CD8-positive, alpha-beta memory T cell (primary cell): ENCODE results near the gene KPTN. TPM values are rescaled to one million over a fixed set of nuclear protein-coding genes. Genes with fewer than 3 reads are reported as not detected.

Experiments
- CTCF ChIA-PET: fragments of 350-600 bp; sonication (Branson Sonifier 250); formaldehyde crosslinking; loops from one replicate; lab custom pipeline; 2021; ENCODE audit warnings: antibody characterized with exemption; lab: Charles Lee
- POLR2A ChIA-PET: fragments of 350-600 bp; sonication (Branson Sonifier 250); formaldehyde crosslinking; loops from one replicate; lab custom pipeline; 2021; ENCODE audit warnings: antibody characterized with exemption; lab: Charles Lee
- DNase-seq, 5 donors: peaks; one replicate each; pipeline versions ENCODE4 v3.0.0 to v3.0.0-alpha.2; 2020 to 2022; ENCODE audit warnings: mixed read lengths in 1 of 5
- H3K27ac ChIP-seq: one replicate; pipeline ENCODE4 v1.7.0; 2013; ENCODE audit warnings: low read depth, mild to moderate bottlenecking, low read length, moderate library complexity
- H3K27me3 ChIP-seq: 2 replicates; pipeline ENCODE4 v1.7.0; 2013; ENCODE audit warnings: low read length, mild to moderate bottlenecking; ENCODE audit not compliant: insufficient read depth, poor library complexity, severe bottlenecking
- H3K36me3 ChIP-seq: 2 replicates; pipeline ENCODE4 v1.7.0; 2013; ENCODE audit warnings: mild to moderate bottlenecking, low read length, moderate library complexity; ENCODE audit not compliant: insufficient read depth
- H3K4me1 ChIP-seq: 2 replicates; pipeline ENCODE4 v1.7.0; 2013; ENCODE audit warnings: mild to moderate bottlenecking, low read length, moderate library complexity; ENCODE audit not compliant: insufficient read depth
- H3K4me3 ChIP-seq: 2 replicates; pipeline ENCODE4 v1.7.0; 2013; ENCODE audit warnings: mild to moderate bottlenecking, low read length
- H3K9me3 ChIP-seq: 2 replicates; pipeline ENCODE4 v1.7.0; 2013; ENCODE audit warnings: mild to moderate bottlenecking, low read length
- H3K27ac Mint-ChIP-seq, 8 donors: one replicate each; pipeline ENCODE4 v1.8.0; 2020 to 2021; ENCODE audit warnings: mixed read lengths in 8 of 8, mild to moderate bottlenecking in 6 of 8, inconsistent platforms in 3 of 8, moderate library complexity in 3 of 8
- H3K27me3 Mint-ChIP-seq, 2 donors: one replicate each; pipeline ENCODE4 v1.8.0; 2020 to 2021; ENCODE audit warnings: mixed read lengths in 2 of 2, mild to moderate bottlenecking in 1 of 2, moderate library complexity in 1 of 2
- H3K36me3 Mint-ChIP-seq, 3 donors: one replicate each; pipeline ENCODE4 v1.8.0; 2020 to 2021; ENCODE audit warnings: mixed read lengths in 3 of 3, inconsistent platforms in 1 of 3, mild to moderate bottlenecking in 1 of 3
- H3K4me1 Mint-ChIP-seq, 3 donors: one replicate each; pipeline ENCODE4 v1.8.0; 2020 to 2021; ENCODE audit warnings: mixed read lengths in 3 of 3, inconsistent platforms in 1 of 3, mild to moderate bottlenecking in 1 of 3
- H3K4me3 Mint-ChIP-seq, 7 donors: one replicate each; pipeline ENCODE4 v1.8.0; 2020 to 2021; ENCODE audit warnings: mixed read lengths in 7 of 7, mild to moderate bottlenecking in 6 of 7, moderate library complexity in 4 of 7, inconsistent platforms in 2 of 7
- H3K9me3 Mint-ChIP-seq, 5 donors: one replicate each; pipeline ENCODE4 v1.8.0; 2020 to 2022; ENCODE audit warnings: mixed read lengths in 5 of 5, mild to moderate bottlenecking in 3 of 5, moderate library complexity in 2 of 5, inconsistent platforms in 1 of 5
- polyA plus RNA-seq: library from polyadenylated mRNA; unstranded; fragments of 300-500 nt; fragmentation: Illumina TruSeq; gene quantifications from one replicate; pipeline ENCODE4 v1.2.3, GENCODE V29; 2021
- total RNA-seq, 2 experiments: library from RNA; stranded (reverse); gene quantifications; one replicate each; pipeline ENCODE4 v1.2.3, GENCODE V29; 2021

KPTN gene
- total and polyA plus RNA-seq, 3 experiments from 2014 or later = 5.9 to 12.4 (median 10.8) TPM

GRCh38 chr19:47520839-47521238 lies 36.8 kb upstream of the KPTN start:
- CTCF ChIA-PET = interaction anchor here (0.6 to 1.3 kb wide), 2 partner anchors 54 to 84 kb away, joined by 3 to 5 read pairs; no protein-coding TSS in a partner anchor
- Histone ChIP-seq H3K27me3 (peaks cover 4% of the 10 kb centered on the region), H3K36me3 (no peaks in the 10 kb centered on the region), H3K4me1 (peaks cover 44% of the 10 kb centered on the region), H3K27ac (no peak overlapping the region), H3K4me3 (no peak overlapping the region), H3K9me3 (no peaks in the 10 kb centered on the region)
- peaks cover 4 to 22% of the 10 kb centered on the region in 2 donors for H3K27me3 Mint-ChIP-seq
- H3K4me3 Mint-ChIP-seq = no peak overlapping the region
- POLR2A ChIA-PET = no interaction called here
- no peak overlapping the region for H3K27ac Mint-ChIP-seq
- no peaks in the 10 kb centered on the region for H3K36me3 Mint-ChIP-seq
- no peak for DNase-seq
- no peaks in the 10 kb centered on the region for H3K9me3 Mint-ChIP-seq
- peaks cover 38 to 53% (median 48%) of the 10 kb centered on the region in 3 donors for H3K4me1 Mint-ChIP-seq

- CTCF ChIA-PET = interaction anchor here (1.3 kb wide), 1 partner anchor 84 kb away, joined by 5 read pairs; no protein-coding TSS in a partner anchor
- no peak overlapping the region for H3K27ac ChIP-seq
- Mint-ChIP-seq H3K9me3 (no peaks in the 10 kb centered on the region), H3K4me3 (no peak overlapping the region), H3K27ac (no peak overlapping the region), H3K36me3 (no peaks in the 10 kb centered on the region), H3K27me3 (peaks cover 4 to 22% of the 10 kb centered on the region in 2 donors), H3K4me1 (peaks cover 43 to 58% (median 52%) of the 10 kb centered on the region in 3 donors)
- peaks cover 4% of the 10 kb centered on the region for H3K27me3 ChIP-seq
- H3K36me3 ChIP-seq = no peaks in the 10 kb centered on the region
- no peaks in the 10 kb centered on the region for H3K9me3 ChIP-seq
- no peak for DNase-seq
- no peak overlapping the region for H3K4me3 ChIP-seq
- H3K4me1 ChIP-seq = peaks cover 48% of the 10 kb centered on the region
- POLR2A ChIA-PET = no interaction called here
Observed at GRCh38 chr19:47520343-47520806, 36.4 kb upstream of the KPTN start.

- Histone ChIP-seq H3K27ac (no peak overlapping the region), H3K36me3 (no peaks in the 10 kb centered on the region), H3K4me1 (peaks cover 53% of the 10 kb centered on the region), H3K9me3 (no peaks in the 10 kb centered on the region), H3K4me3 (no peak overlapping the region), H3K27me3 (peaks cover 4% of the 10 kb centered on the region)
- H3K4me1 Mint-ChIP-seq = peaks cover 54 to 72% (median 68%) of the 10 kb centered on the region in 3 donors
- DNase-seq = no peak
- no peaks in the 10 kb centered on the region for H3K9me3 Mint-ChIP-seq
- POLR2A ChIA-PET = interaction anchor here (0.6 kb wide), 1 partner anchor 187 kb away, joined by 3 read pairs; no protein-coding TSS in a partner anchor
- peaks cover 0 to 8% (median 0%) of the 10 kb centered on the region in 3 donors for H3K36me3 Mint-ChIP-seq
- H3K27ac Mint-ChIP-seq = peak overlapping the region in 3 of 8 donors; percentile 12 to 51 (median 33)
- H3K4me3 Mint-ChIP-seq = peak overlapping the region in 1 of 7 donors; percentile 23
- CTCF ChIA-PET = interaction anchor here (0.9 to 1.6 kb wide), 5 partner anchors 15 to 180 kb away, joined by 3 to 5 read pairs (median 3); no protein-coding TSS in a partner anchor
- peaks cover 11 to 18% of the 10 kb centered on the region in 2 donors for H3K27me3 Mint-ChIP-seq
Observed at GRCh38 chr19:47518854-47519253, 34.8 kb upstream of the KPTN start.

- Mint-ChIP-seq H3K4me3 (peak overlapping the region; percentile 20 to 76 (median 60)), H3K4me1 (peaks cover 59 to 79% (median 75%) of the 10 kb centered on the region in 3 donors), H3K27ac (peak overlapping the region; percentile 59 to 93 (median 84)), H3K36me3 (peaks cover 0 to 9% (median 0%) of the 10 kb centered on the region in 3 donors), H3K9me3 (no peaks in the 10 kb centered on the region), H3K27me3 (peaks cover 11 to 14% of the 10 kb centered on the region in 2 donors)
- peak; percentile 20 to 73 (median 66) for DNase-seq
- Histone ChIP-seq H3K27ac (no peak overlapping the region), H3K27me3 (peaks cover 4% of the 10 kb centered on the region), H3K4me1 (peaks cover 60% of the 10 kb centered on the region), H3K9me3 (no peaks in the 10 kb centered on the region), H3K36me3 (no peaks in the 10 kb centered on the region), H3K4me3 (no peak overlapping the region)
- ChIA-PET POLR2A (interaction anchor here (0.5 to 0.6 kb wide), 3 partner anchors 16 to 240 kb away, joined by 3 read pairs; no protein-coding TSS in a partner anchor), CTCF (interaction anchor here (0.8 to 1.5 kb wide), 4 partner anchors 16 to 180 kb away, joined by 3 to 5 read pairs (median 4); no protein-coding TSS in a partner anchor)
Observed at GRCh38 chr19:47518139-47518538, 34.1 kb upstream of the KPTN start.

- H3K9me3 Mint-ChIP-seq = no peaks in the 10 kb centered on the region
- Histone ChIP-seq H3K27me3 (no peaks in the 10 kb centered on the region), H3K36me3 (no peaks in the 10 kb centered on the region), H3K4me3 (peak within 1 kb of the TSS; percentile 98), H3K4me1 (peaks cover 71% of the 10 kb centered on the region), H3K27ac (peak within 1 kb of the TSS; percentile 98), H3K9me3 (no peaks in the 10 kb centered on the region)
- peaks cover 0 to 7% of the 10 kb centered on the region in 2 donors for H3K27me3 Mint-ChIP-seq
- peak within 1 kb of the TSS; percentile 92 to 99 (median 98) for H3K4me3 Mint-ChIP-seq
- peak within 1 kb of the TSS; percentile 93 to 99 (median 98) for H3K27ac Mint-ChIP-seq
- H3K4me1 Mint-ChIP-seq = peaks cover 77 to 96% (median 88%) of the 10 kb centered on the region in 3 donors
- CTCF ChIA-PET = interaction anchor here (0.7 to 3.0 kb wide), 34 partner anchors 9 to 230 kb away, joined by 3 to 25 read pairs (median 4); partner anchors contain the start of genes BICRA, DHX34, KPTN and NOP53
- peaks cover 0 to 34% (median 0%) of the 10 kb centered on the region in 3 donors for H3K36me3 Mint-ChIP-seq
- POLR2A ChIA-PET = interaction anchor here (0.5 to 2.1 kb wide), 6 partner anchors 42 to 101 kb away, joined by 3 to 10 read pairs (median 5); partner anchors contain the start of gene BICRA
- DNase-seq = peak; percentile 100
Observed at GRCh38 chr19:47514869-47515588, 31.0 kb upstream of the KPTN start, which contains the start of gene NAPA. Gene NAPA (minus strand): TSS chr19:47515063. CDS start chr19:47514940, 123 bp downstream.

- Histone ChIP-seq H3K27me3 (no peaks in the 10 kb centered on the region), H3K27ac (peak overlapping the region; percentile 98), H3K9me3 (no peaks in the 10 kb centered on the region), H3K4me3 (peak overlapping the region; percentile 98), H3K4me1 (peaks cover 71% of the 10 kb centered on the region), H3K36me3 (no peaks in the 10 kb centered on the region)
- peaks cover 0 to 39% (median 0%) of the 10 kb centered on the region in 3 donors for H3K36me3 Mint-ChIP-seq
- peak overlapping the region; percentile 92 to 99 (median 98) for H3K4me3 Mint-ChIP-seq
- H3K27ac Mint-ChIP-seq = peak overlapping the region; percentile 93 to 99 (median 98)
- DNase-seq = no peak
- no peaks in the 10 kb centered on the region for H3K9me3 Mint-ChIP-seq
- ChIA-PET POLR2A (interaction anchor here (1.0 to 2.1 kb wide), 2 partner anchors 94 to 96 kb away, joined by 3 to 10 read pairs; no protein-coding TSS in a partner anchor), CTCF (interaction anchor here (0.8 to 3.0 kb wide), 9 partner anchors 12 to 193 kb away, joined by 3 to 25 read pairs (median 8); partner anchors contain the start of gene KPTN)
- H3K27me3 Mint-ChIP-seq = peaks cover 0 to 7% of the 10 kb centered on the region in 2 donors
- peaks cover 84 to 98% (median 90%) of the 10 kb centered on the region in 3 donors for H3K4me1 Mint-ChIP-seq
Observed at GRCh38 chr19:47514151-47514868, 30.3 kb upstream of the KPTN start.

- Histone ChIP-seq H3K9me3 (no peaks in the 10 kb centered on the region), H3K36me3 (no peaks in the 10 kb centered on the region), H3K4me3 (peak overlapping the region; percentile 16), H3K27me3 (no peaks in the 10 kb centered on the region), H3K4me1 (peaks cover 58% of the 10 kb centered on the region), H3K27ac (peak overlapping the region; percentile 41)
- Mint-ChIP-seq H3K36me3 (peaks cover 0 to 42% (median 0%) of the 10 kb centered on the region in 3 donors), H3K4me3 (peak overlapping the region; percentile 92 to 99 (median 98)), H3K27me3 (peaks cover 0 to 7% of the 10 kb centered on the region in 2 donors), H3K4me1 (peaks cover 76 to 92% (median 78%) of the 10 kb centered on the region in 3 donors), H3K9me3 (no peaks in the 10 kb centered on the region), H3K27ac (peak overlapping the region; percentile 54 to 99 (median 98))
- ChIA-PET CTCF (interaction anchor here (1.1 to 1.7 kb wide), 2 partner anchors 76 to 87 kb away, joined by 3 to 5 read pairs; no protein-coding TSS in a partner anchor), POLR2A (no interaction called here)
- no peak for DNase-seq
Observed at GRCh38 chr19:47512948-47513319, 28.9 kb upstream of the KPTN start.
